Mammary epithelial cell (primary cell): ENCODE results near the gene PCSK5.

Source experiments
- EZH2 ChIP-seq: IDR thresholded peaks from 2 replicates; pipeline ENCODE4 v1.6.1; 2012; ENCODE audit warnings: low read length, inconsistent platforms, borderline replicate concordance
- TF ChIP-seq, protein P1 (sequence below), 2 donors: IDR thresholded peaks in 1 of 2; conservative IDR thresholded peaks in 1 of 2; 2 replicates each; pipeline ENCODE4 v1.5.1; 2011 to 2012; ENCODE audit warnings: inconsistent platforms in 2 of 2, low read length in 2 of 2, mild to moderate bottlenecking in 2 of 2, control low read depth in 1 of 2, low read depth in 1 of 2; ENCODE audit not compliant: insufficient read depth in 1 of 2; ENCODE audit errors: extremely low read depth in 1 of 2

DNA sequence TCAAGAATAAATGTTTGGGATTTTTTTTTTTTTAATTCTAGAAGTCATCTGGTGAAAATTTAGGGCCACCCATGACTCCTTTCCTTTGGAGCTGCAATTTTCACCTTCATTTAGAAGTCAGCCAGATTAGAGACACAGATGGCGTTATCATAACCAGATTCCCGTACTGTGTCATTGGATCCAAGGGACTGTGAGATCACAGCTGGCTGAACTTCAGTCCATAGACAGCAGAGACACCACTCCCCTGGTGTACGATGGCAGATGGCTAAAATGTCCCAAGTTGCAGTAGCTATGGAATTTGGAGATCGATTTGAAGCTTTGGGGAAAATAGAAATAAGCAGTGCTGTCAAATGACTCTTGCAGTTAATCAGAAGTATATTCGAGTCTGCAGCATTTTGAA lies 287.5 kb downstream of the PCSK5 start:
- TF ChIP-seq EZH2: no peak
- TF ChIP-seq, protein P1, sequence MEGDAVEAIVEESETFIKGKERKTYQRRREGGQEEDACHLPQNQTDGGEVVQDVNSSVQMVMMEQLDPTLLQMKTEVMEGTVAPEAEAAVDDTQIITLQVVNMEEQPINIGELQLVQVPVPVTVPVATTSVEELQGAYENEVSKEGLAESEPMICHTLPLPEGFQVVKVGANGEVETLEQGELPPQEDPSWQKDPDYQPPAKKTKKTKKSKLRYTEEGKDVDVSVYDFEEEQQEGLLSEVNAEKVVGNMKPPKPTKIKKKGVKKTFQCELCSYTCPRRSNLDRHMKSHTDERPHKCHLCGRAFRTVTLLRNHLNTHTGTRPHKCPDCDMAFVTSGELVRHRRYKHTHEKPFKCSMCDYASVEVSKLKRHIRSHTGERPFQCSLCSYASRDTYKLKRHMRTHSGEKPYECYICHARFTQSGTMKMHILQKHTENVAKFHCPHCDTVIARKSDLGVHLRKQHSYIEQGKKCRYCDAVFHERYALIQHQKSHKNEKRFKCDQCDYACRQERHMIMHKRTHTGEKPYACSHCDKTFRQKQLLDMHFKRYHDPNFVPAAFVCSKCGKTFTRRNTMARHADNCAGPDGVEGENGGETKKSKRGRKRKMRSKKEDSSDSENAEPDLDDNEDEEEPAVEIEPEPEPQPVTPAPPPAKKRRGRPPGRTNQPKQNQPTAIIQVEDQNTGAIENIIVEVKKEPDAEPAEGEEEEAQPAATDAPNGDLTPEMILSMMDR (conservative IDR thresholded peaks at IDR 0.05 in 1 of 2, IDR thresholded peaks at IDR 0.05 in 1 of 2; ENCODE audit: extremely low read depth in 1 of 2, insufficient read depth in 1 of 2, low read depth in 1 of 2, low read length in 2 of 2): no peak
